ENCODE measurements around the gene INF2. TPM values are rescaled to one million over a fixed set of nuclear protein-coding genes. Genes with fewer than 3 reads are reported as not detected.

Gene INF2
- total RNA-seq, 1 experiment from 2014 or later, result 58.3 TPM

- Histone ChIP-seq H2AK5ac (ENCODE audit: insufficient read length, low read length) (no peak overlapping the region), H3K4ac (ENCODE audit: low read depth, low read length) (no peak overlapping the region), H4K5ac (ENCODE audit: insufficient read length, low read depth, low read length) (no peak overlapping the region), H3K27ac (ENCODE audit: insufficient read length, low read depth, low read length) (no peak overlapping the region), H2BK120ac (ENCODE audit: low read depth, low read length, poor library complexity, severe bottlenecking) (no peak overlapping the region), H4K8ac (replicated peaks; ENCODE audit: insufficient read length, low read depth, low read length) (no peak overlapping the region), H2BK5ac (ENCODE audit: insufficient read length, low read length) (no peak overlapping the region), H3K4me1 (ENCODE audit: insufficient read depth, low read length) (peaks cover 8% of the 10 kb centered on the region; the same call in 1 of the 2 replicates), H3K9me3 (ENCODE audit: control insufficient read depth, low read depth, low read length) (no peaks in the 10 kb centered on the region), H2BK15ac (ENCODE audit: low read depth, low read length) (no peak overlapping the region), H4K20me1 (ENCODE audit: control insufficient read depth, insufficient read depth, insufficient read length) (no peaks in the 10 kb centered on the region), H3K18ac (ENCODE audit: insufficient read length, low read depth, low read length) (no peak overlapping the region), H3K23me2 (ENCODE audit: insufficient read length, low read depth, low read length, poor library complexity, severe bottlenecking) (peaks cover 12% of the 10 kb centered on the region), H3T11ph (ENCODE audit: low read length) (no peak overlapping the region), H2BK20ac (ENCODE audit: low read depth, low read length, poor library complexity, severe bottlenecking) (no peak overlapping the region), H2BK12ac (ENCODE audit: insufficient read length, low read depth, low read length) (no peak overlapping the region), H3K14ac (ENCODE audit: insufficient read depth, low read length) (no peak overlapping the region), H3K23ac (ENCODE audit: insufficient read length, low read depth, low read length) (no peak overlapping the region), H3K56ac (ENCODE audit: insufficient read length, low read depth, low read length) (no peak overlapping the region), H3K79me1 (ENCODE audit: insufficient read depth, low read depth, low read length, poor library complexity, severe bottlenecking) (no peaks in the 10 kb centered on the region), H3K4me2 (ENCODE audit: insufficient read depth, insufficient read length, low read length) (peak overlapping the region; percentile 25), H3K79me2 (ENCODE audit: insufficient read depth, low read length) (no peaks in the 10 kb centered on the region), H4K91ac (ENCODE audit: insufficient read length, low read depth, low read length) (no peak overlapping the region), H3K9ac (ENCODE audit: extremely low read depth, insufficient read length, low read length) (no peak overlapping the region), H3K27me3 (ENCODE audit: insufficient read depth, low read length) (no peaks in the 10 kb centered on the region), H2AFZ (ENCODE audit: low read length) (no peak overlapping the region)
- Mint-ChIP-seq H3K36me3 (ENCODE audit: insufficient read depth in 1 of 3, low read depth in 3 of 3) (no peaks in the 10 kb centered on the region; a peak in 3 of 7 replicates), H3K4me1 (peaks cover 55 to 67% of the 10 kb centered on the region in 2 experiments), H3K27me3 (ENCODE audit: low read depth) (peaks cover 11% of the 10 kb centered on the region), H3K27ac (peak overlapping the region; percentile 73 to 96 (median 83); a peak in 6 of 7 replicates), H3K9me3 (peaks cover 0 to 8% of the 10 kb centered on the region in 2 experiments; a peak in 2 of 5 replicates), H3K4me3 (peak overlapping the region; percentile 56 to 72)
- no CpG with 5 or more reads among the region's 26 CpGs for WGBS (ENCODE audit: extremely low coverage, insufficient read length, low lambda C conversion rate)
- peak; percentile 44; the same call in 2 of the 3 replicates for TF ChIP-seq CTCF (conservative IDR thresholded peaks at IDR 0.05)
- no peak for DNase-seq
Measured at GRCh38 chr14:104680806-104681688, 8.4 kb upstream of the INF2 start.

Measured in H9 (cell line).